ENCODE results near the gene TMPRSS15. TPM values are rescaled to one million over a fixed set of nuclear protein-coding genes. Genes with fewer than 3 reads are reported as not detected.

TMPRSS15 gene
- total and polyA plus RNA-seq, 12 donors = 0.06 TPM; not detected in 11

GRCh38 chr21:18443085-18443484 is 39.5 kb upstream of the TMPRSS15 start:
- no peaks in the 10 kb centered on the region for H3K27me3 ChIP-seq
- ATAC-seq = no peak
- H3K9me3 ChIP-seq = peaks cover 0 to 18% (median 4%) of the 10 kb centered on the region in 11 donors
- H3K27ac ChIP-seq = no peak overlapping the region
- H3K4me1 ChIP-seq = no peaks in the 10 kb centered on the region
- intact Hi-C loops (cut with DNase I) = no loop called here
- no peak overlapping the region for H3K4me3 ChIP-seq
- TF ChIP-seq, protein P1, sequence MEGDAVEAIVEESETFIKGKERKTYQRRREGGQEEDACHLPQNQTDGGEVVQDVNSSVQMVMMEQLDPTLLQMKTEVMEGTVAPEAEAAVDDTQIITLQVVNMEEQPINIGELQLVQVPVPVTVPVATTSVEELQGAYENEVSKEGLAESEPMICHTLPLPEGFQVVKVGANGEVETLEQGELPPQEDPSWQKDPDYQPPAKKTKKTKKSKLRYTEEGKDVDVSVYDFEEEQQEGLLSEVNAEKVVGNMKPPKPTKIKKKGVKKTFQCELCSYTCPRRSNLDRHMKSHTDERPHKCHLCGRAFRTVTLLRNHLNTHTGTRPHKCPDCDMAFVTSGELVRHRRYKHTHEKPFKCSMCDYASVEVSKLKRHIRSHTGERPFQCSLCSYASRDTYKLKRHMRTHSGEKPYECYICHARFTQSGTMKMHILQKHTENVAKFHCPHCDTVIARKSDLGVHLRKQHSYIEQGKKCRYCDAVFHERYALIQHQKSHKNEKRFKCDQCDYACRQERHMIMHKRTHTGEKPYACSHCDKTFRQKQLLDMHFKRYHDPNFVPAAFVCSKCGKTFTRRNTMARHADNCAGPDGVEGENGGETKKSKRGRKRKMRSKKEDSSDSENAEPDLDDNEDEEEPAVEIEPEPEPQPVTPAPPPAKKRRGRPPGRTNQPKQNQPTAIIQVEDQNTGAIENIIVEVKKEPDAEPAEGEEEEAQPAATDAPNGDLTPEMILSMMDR (IDR thresholded peaks at IDR 0.05) = no peak
- DNase-seq = no peak
- no peaks in the 10 kb centered on the region for H3K36me3 ChIP-seq
- WGBS, 2 donors = 55 to 68% methylated on average over 7 of the region's 7 CpGs

DNA sequence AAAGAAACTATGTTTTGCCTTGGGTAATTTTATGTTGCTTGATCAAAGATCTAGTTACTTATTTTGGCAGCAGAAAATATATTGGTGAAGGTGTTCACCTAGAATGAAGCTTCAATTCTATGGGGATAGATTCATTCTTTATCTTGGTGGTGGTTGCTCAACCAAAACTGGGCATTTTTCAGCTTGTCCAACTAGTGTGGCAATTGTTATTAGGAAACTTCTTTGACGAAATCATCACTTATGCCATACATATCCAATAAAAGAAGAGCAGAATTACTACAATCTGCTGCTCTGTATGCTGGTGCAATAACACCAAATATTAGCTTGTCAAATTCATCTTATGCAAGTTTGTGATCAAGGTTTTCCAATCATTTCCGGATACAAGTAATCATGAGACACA is 26.8 kb upstream of the TMPRSS15 start:
- Histone ChIP-seq H3K27ac (no peak overlapping the region), H3K4me3 (no peak overlapping the region), H3K36me3 (no peaks in the 10 kb centered on the region), H3K4me1 (no peaks in the 10 kb centered on the region), H3K9me3 (peaks cover 0 to 4% (median 0%) of the 10 kb centered on the region in 11 donors), H3K27me3 (no peaks in the 10 kb centered on the region)
- TF ChIP-seq, protein P1 (IDR thresholded peaks at IDR 0.05) = no peak
- 75 to 81% methylated on average over 2 of the region's 2 CpGs for WGBS, 2 donors
- no peak for ATAC-seq
- DNase-seq = no peak
- intact Hi-C loops (cut with DNase I) = no loop called here

GRCh38 chr21:18424276-18424675 is 20.7 kb upstream of the TMPRSS15 start:
- Histone ChIP-seq H3K27ac (no peak overlapping the region), H3K9me3 (no peaks in the 10 kb centered on the region), H3K4me3 (no peak overlapping the region), H3K4me1 (no peaks in the 10 kb centered on the region), H3K36me3 (no peaks in the 10 kb centered on the region), H3K27me3 (no peaks in the 10 kb centered on the region)
- ATAC-seq = no peak
- intact Hi-C loops (cut with DNase I) = no loop called here
- DNase-seq = no peak
- WGBS, 2 donors = 62 to 69% methylated on average over 4 of the region's 4 CpGs
- TF ChIP-seq, protein P1 (IDR thresholded peaks at IDR 0.05) = no peak

DNA sequence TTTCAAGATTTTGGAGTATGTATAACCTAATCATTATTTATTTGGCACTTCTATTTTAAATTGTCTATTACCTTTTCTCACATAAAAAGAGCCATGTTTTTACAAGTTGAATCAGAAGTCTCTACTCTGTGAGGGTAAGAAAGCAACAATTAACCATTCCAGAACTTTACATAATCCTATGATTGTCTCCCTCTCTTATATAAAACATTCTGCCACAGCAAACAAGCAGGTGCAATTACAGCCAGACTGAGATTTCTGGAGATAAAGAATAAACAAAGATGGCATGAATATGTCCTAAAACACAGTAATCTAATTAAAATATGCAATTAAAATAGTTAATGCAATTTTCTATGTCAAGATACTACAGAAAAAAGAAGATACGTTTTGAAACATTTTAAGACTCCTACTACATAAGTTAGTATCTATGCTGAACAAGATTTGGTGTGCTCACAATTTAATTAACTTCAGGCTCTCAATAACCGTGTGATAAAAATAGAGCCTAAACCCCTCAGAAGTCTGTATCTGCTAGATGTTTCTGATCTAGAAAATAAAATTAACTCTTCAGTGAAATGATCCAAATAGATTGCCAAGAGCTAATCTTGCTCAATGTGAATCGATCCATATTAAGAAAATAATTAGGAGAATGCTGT is 13.7 kb upstream of the TMPRSS15 start:
- intact Hi-C loops (cut with DNase I) = no loop called here
- Histone ChIP-seq H3K36me3 (no peaks in the 10 kb centered on the region), H3K27ac (no peak overlapping the region), H3K4me3 (no peak overlapping the region), H3K4me1 (no peaks in the 10 kb centered on the region), H3K27me3 (no peaks in the 10 kb centered on the region), H3K9me3 (no peaks in the 10 kb centered on the region)
- TF ChIP-seq, protein P1 (IDR thresholded peaks at IDR 0.05) = no peak
- 58 to 64% methylated on average over 3 of the region's 3 CpGs for WGBS, 2 donors
- ATAC-seq = no peak
- DNase-seq = no peak

Measured in heart right ventricle (tissue), 16 donors.